Upper lobe of left lung (tissue), 4 donors: ENCODE measurements around the gene ITGAD.

ENCODE experiments used
- POLR2A ChIP-seq, 4 donors: fragments of 450-650 bp; IDR thresholded peaks; one replicate each; pipeline ENCODE4 v1.5.1; 2016 to 2017; ENCODE audit warnings: antibody characterized with exemption in 4 of 4, mild to moderate bottlenecking in 2 of 4
- POLR2AphosphoS5 ChIP-seq, 2 donors: sonication (generic); formaldehyde crosslinking; IDR thresholded peaks; one replicate each; pipeline ENCODE4 v1.5.1; 2017; ENCODE audit warnings: antibody characterized with exemption in 2 of 2
- TF ChIP-seq, protein P1 (sequence below), 6 experiments: fragments of 450-650 bp in 4 of 6; fragments of 200-600 bp in 2 of 6; sonication (generic) in 2 of 6; IDR thresholded peaks; one replicate each; pipeline ENCODE4 v1.5.1; 2016 to 2019; ENCODE audit warnings: antibody characterized with exemption in 6 of 6

DNA sequence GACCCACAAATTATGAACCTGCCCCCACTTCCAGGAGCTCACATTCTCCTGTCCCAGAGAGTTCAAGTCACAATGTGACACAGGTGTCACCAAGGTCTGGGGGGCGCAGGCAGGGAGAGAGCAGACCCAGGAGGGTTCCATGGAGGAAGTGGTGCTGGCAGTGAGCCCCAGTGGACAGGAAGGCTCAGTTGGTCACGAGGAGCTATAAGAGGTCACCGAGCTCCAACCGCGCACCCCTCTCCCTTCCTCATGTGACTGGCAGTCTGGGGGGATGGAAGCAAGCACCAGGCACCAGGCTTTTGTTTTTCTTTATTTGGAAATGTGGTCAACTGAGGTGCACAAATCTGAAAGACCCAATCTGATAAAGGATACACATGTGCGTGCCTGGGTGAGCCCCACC is 2.5 kb downstream of the ITGAD start:
- TF ChIP-seq POLR2A (IDR thresholded peaks at IDR 0.05) (no peak), POLR2AphosphoS5 (IDR thresholded peaks at IDR 0.05) (no peak)
- TF ChIP-seq, protein P1, sequence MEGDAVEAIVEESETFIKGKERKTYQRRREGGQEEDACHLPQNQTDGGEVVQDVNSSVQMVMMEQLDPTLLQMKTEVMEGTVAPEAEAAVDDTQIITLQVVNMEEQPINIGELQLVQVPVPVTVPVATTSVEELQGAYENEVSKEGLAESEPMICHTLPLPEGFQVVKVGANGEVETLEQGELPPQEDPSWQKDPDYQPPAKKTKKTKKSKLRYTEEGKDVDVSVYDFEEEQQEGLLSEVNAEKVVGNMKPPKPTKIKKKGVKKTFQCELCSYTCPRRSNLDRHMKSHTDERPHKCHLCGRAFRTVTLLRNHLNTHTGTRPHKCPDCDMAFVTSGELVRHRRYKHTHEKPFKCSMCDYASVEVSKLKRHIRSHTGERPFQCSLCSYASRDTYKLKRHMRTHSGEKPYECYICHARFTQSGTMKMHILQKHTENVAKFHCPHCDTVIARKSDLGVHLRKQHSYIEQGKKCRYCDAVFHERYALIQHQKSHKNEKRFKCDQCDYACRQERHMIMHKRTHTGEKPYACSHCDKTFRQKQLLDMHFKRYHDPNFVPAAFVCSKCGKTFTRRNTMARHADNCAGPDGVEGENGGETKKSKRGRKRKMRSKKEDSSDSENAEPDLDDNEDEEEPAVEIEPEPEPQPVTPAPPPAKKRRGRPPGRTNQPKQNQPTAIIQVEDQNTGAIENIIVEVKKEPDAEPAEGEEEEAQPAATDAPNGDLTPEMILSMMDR (IDR thresholded peaks at IDR 0.05) = no peak
